GM19372 (cell line): ENCODE data around the gene GNGT2.

Source experiments
- ATAC-seq: cut with Tn5 transposase; IDR thresholded peaks from one replicate; pipeline ENCODE4 v1.9.1; 2021; ENCODE audit warnings: mild to moderate bottlenecking, low read depth, moderate library complexity; ENCODE audit not compliant: unreplicated experiment

GNGT2 gene

DNA sequence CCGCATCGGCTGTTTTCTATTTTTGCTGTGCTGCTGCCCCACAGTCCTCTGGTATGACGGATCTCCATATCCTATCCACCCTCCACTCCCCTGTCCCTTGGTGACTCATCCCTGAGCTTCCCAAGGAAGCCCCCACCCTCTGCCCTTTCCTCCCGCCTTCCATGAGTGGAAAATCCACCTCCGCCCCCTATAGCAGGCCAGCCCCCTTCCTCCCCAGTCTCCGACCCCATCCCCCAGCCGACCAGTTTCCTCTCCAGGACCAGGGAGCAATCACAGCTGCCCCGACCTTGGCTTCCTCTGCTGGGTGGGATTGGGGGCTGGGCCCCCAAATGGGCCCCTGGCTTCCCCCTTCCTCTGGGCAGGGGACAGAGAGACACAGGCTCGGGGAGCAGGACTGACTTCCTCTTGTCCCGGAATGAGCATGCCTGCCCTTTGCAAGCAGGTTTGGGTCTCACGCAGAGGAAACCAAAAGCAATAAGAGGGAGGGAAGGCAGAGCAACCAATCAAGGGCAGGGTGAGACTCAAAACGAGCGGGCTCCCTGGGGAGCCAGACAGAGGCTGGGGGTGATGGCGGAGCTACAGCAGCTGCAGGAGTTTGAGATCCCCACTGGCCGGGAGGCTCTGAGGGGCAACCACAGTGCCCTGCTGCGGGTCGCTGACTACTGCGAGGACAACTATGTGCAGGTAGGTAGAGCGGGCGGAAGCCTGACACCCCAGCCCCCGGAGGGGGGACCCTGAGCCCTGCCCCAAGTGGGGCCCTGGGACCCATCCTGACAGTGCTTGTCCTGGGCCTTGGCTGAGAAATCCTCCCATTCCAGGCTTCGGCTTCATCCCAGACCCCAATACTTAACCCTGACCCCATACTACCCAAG, at the start of gene GNGT2, which contains the start of gene ABI3:
TSS of gene GNGT2 (minus strand) at position 417 of the 872 bp plus-strand sequence. CDS start 3,152 bp downstream, outside the sequence.
TSS of gene ABI3 (plus strand) at position 550 of the 872 bp plus-strand sequence. CDS start at position 568, 18 bp downstream.
- peak; percentile 78 for ATAC-seq

DNA sequence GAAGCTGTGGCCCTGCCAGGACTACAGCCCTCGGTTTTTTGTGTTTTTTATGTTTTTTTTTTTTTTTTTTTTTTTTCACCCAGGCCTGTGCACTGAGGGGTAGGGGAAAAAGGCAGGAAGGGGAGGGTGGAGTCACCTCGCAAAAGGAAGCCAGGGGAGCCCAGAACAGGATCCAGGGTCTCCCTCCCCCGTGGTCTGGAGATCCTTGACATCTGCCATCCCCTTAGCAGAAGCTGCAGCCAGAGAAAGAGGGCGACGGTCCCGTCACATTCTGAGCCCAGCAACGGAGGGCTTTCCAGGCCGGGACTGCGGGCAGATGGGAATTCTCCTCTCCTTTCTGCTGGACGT, 49.3 kb upstream of the GNGT2 start:
- ATAC-seq: no peak

DNA sequence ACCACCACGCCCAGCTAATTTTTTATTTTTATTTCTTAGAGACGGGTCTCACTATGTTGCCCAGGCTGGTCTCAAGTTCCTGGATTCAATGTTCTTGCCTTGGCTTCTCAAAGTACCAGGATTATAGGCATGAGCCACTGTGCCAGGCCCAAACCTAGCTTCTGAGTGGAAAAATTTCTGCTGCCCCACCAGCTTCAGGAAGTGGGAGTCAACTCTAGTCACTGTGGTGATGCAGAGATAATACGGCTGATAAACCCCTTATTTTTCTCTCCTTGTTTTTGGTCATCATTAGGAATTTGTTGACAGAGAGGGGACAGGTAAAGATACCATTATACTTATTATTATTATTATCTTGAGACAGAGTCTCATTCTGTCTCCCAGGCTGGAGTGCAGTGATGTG, 48.0 kb upstream of the GNGT2 start:
- ATAC-seq: no peak

DNA sequence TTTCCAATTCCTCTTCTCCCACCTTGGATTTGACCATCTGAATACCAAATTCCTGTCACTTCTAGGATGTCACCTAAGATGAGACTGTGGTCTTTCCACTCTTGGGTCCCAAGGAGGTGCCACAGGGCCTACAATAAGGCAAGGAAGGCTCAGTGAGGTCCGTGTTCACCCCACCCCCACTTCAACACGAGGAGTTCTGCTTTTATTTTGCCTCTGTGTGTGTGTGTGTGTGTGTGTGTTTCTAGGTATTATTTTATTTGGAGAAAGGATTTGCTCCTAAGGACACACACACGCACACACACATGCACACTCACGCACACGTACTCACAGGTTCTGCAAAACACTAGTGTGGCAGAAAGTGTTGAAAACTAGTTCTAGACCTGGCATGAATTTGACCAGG, 44.8 kb upstream of the GNGT2 start:
- no peak for ATAC-seq

DNA sequence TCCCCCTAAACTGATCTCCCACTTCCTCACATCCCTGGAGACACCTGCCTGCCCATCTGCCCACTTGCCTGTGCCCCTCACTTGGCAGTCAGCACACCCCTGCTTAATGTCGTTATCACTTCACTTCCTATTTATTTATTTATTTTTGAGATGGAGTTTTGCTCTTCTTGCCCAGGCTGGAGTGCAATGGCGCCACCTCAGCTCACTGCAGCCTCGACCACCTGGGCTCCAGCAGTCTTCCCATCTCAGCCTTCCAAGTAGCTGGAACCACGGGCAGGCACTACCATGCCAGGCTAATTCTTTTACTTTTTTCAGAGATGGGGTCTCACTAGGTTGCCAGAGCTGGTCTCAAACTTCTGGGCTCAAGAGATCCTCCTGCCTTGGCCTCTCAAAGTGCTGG, 43.7 kb upstream of the GNGT2 start:
- ATAC-seq: no peak

DNA sequence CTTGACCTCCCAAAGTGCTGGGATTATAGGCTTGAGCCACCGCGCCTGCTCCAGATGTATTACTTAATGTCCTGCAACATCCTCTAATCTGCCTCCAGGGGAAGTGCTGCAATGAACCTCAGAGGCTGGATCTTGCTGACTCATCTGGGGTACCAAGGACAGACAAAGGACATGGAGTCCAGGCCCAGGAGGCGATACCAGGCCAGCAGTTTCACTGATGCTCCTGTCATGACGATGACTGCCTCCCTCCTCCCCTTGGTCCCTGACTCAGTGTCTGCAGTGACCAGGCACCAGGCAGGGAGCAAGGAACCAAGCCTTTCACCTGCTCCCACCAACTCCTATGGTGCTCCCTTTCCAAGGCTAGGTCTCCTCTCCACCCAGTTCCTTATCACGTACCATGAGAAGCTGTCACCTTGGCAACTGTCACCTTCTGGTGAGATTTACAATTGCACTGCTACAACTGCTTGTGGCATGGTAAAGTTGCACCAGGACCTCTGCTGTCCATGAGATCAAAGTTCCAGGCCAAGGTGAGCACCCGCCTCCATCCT, 41.8 kb upstream of the GNGT2 start:
- no peak for ATAC-seq

DNA sequence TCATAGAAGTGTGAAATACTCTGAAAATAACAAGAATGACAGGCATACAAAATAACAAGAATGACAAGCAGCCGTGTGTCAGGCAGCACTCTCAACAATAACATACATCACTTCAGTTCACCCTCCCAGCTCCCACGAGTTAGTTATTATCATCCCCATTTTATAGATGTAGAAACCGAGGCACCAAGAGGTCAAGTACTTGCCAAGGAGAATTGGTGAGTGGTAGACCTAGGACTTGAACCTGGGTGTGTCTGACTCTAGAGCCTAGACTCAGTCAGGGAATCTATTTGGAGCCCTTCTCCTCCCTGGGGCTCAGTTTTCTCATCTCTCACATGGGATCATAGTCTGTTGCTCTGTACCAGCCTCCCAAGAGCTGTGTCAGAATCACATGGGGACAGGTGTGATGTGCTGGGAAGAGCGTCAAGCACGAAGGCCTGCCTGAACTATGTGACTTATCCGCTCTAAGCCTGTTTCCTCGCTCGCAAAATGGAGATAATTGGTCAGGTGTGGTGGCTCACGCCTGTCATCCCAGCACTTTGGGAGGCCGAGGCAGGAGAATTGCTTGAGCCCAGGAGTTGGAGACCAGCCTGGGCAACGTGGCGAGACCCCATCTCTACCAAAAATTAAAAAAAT, 39.6 kb upstream of the GNGT2 start:
- ATAC-seq: no peak

DNA sequence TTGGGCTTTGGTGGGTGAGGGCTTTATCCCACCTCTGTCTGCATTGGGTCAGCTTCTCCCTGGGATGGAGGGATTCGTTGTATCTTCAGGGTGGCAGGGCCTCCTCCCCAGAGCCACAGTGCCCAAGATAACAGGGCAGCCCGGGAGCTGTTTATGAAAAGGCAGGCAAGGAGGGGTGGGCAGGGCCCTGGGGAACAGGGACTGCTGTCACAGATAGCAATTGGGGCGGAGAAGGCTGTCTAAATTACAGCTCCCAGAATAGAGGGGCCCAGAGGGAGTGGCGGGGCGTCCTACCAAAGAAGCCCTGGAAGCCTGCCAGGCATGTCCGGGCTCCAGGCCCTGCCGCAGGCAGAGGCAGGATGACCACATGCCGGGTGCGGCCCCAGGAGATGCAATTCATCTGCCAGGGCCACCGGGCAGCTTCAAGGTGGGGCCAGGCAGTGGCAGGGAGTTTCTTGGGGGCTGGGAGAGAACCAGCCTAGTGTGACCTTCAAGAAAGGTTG, 39.0 kb upstream of the GNGT2 start:
- ATAC-seq: no peak

DNA sequence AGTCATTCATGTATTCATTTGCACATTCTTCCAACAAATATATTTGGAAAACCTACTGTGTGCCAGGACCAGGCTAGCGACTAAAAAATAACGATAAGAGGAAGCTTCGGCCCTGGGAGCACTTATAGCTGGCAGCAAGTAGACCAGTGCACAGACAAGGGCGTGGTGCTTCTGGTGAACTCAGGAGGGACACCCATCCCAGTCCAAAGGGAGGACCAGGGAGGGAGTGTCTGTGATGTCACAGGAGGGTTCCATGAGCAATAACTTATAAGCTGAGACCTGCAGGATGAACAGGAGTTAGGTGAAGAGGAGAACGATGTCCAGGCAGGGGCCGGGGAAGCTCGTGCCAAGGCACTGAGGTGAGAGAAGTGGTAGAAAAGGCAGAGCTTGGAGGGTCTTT, 37.6 kb upstream of the GNGT2 start:
- no peak for ATAC-seq

DNA sequence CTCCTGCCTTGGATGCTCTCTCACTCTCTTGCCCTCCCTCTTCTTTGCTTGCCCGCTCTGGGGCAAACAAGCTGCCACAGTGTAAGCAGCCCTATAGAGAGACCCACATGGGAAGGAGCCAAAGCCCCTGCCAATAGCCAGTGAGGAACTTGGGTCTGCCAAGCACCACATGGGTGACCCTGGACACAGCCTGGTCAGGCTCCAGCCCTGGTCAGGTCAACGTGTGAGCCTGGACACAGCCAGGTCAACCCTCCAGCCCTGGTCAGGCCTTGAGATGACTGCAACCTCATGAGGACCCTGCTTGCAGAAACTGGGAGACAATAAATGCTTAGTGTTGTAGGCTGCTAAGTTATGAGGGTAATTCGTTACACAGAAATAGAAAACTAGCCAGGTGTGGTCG, 34.5 kb upstream of the GNGT2 start:
- ATAC-seq: no peak

DNA sequence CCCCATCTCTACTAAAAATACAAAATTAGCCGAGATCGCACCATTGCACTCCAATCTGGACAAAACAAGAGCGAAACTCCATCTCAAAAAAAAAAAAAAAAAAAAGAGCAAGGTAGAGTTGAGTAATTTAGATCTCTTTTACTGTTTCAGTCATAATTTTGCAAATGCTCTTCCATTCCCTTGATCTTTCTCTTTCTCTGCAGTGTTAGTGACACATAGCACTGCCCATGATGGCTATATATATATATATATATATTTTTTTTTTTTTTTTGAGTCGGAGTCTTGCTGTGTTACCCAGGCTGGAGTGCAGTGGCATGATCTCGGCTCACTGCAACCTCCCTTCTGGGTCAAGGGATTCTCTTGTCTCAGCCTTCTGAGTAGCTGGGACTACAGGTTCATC, 32.4 kb upstream of the GNGT2 start:
- ATAC-seq: no peak

DNA sequence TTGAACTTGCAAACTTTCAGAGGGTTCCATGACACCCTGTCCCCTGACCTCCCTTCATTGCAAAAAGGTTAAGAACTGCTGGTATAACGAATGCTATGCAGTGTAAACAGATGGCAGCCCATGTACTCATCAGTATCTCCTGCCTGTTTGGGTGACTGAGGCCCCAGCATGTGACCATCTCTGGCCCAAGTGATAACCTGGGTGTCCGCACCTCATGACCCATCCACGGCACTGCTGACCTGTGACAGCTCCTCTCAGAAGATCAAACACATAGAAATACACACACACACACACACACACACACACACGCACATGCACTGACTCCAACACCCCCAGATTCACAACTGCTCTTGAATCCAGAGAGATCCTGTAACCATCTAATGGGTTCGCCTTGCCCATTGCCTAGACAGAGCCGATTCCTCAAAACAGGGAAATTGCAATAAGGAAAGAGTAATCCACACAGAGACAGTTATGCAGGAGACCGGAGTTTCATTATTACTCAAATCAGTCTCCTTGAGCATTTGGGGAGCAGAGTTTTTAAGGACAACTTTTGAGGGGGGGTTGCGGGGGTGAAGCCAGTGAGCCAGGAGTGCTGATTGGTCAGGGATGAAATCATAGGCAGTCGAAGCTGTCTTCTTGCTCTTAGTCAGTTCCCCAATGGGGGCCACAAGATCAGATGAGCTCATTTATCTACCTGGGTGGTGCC, 31.5 kb upstream of the GNGT2 start:
- ATAC-seq: no peak

DNA sequence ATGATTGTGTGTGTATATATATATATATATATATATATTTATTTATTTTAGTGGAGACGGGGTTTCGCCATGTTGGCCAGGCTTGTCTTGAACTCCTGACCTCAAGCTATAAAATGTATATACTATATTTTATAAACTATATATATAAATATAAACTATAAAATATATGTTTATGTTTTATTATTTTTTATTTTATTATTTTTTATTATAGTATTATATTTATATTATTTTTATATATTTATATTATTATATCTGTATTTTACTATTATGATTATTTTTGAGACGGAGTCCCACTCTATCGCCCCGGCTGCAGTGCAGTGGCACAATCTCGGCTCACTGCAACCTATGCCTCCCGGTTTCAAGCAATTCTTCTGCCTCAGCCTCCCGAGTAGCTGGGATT, 30.7 kb upstream of the GNGT2 start:
- ATAC-seq: no peak

DNA sequence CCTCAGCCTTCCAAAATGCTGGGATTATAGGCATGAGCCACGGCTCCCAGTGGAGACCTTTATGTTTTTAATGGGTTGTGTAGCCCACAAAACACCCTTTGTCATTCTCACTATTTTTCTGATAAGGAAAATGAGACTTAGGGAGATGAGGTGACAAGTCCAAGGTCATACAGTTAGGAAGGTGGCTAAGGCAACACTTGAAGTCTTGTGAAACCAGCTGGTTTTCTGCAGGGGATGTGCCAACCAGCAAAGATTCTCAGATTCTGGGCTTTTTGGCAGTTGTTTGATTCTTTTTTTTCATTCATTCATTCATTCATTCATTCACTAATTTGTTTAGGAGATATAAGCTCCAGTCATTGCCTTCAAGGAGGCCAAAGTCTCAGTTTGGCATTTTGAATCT, 30.2 kb upstream of the GNGT2 start:
- no peak for ATAC-seq

DNA sequence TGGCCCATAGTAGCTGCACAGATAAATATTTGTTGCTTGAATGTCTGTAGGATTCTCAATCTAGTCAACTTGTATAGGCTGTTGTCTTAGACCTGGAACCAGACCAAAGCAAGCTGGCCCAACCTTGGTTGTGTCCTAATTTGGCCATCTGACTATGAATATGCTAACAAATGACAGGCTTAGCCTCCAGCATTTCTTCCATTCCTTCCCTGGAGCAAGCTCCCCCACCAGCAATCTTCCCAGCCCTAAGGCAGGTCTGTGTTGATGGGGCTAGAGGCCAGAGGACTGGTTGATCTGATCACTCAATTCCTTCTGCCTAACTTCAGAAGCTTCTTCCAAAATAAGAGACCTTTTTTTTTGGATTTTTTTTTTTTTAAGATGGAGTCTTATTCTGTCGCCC, 29.6 kb upstream of the GNGT2 start:
- no peak for ATAC-seq

DNA sequence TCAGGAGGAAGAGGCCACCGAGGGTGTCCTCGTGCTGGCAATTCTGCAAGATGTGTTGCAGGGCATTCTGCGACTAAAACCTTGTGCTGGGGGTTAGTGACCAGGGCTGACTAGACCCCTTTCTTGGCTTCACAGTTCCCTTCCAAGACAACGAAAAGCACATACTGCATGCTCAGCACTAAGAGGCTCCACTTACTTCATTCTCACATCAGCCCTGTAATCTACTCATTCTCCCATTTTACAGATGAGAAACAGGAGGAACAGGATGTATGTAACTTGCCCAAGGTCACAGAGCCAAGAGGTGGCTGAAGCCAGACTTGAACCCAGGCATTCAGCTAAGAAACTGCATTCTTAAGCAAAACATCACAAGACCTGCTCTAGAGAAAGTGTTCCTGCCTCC, 25.5 kb upstream of the GNGT2 start:
- no peak for ATAC-seq

DNA sequence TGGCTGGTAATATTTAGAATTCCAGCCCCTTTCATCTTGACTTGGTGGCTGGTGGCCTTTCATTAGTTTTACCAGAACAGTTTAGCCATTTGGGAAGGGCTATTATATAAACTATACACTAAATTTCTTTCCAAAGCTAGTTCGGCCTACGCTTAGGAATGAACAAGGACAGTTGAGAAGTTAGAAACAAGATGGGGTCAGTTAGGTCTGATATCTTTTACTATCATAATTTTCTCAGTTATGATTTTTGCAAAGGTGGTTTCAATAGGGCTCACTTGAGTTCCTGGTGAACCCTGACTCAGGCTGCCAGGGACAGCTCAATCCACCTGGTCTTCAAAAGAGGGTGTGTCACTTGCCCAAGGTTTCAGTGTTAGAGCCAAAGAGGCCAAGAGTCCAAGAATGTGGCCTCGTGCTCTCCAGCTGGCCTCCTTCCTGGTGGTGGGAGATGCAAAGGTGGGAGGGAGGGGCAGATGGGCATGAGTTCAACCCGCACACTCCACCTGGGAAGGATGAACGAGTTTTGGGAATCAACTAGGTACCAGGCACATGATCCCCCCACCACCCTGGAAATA, 24.2 kb upstream of the GNGT2 start:
- ATAC-seq: no peak

DNA sequence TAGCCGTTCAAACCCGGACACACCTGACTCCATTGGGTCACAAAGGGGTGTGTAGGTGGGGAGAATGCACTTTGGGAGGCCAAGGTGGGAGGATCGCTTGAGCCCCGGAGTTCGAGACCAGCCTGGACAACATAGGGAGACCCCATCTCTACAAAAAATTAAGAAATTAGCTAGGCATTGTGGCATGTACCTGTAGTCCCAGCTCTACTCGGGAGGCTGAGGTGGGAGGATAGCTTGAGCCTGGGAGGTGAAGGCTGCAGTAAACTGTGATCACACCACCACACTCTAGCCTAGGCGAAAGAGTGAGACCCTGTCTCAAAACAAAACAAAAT, 21.2 kb upstream of the GNGT2 start:
- ATAC-seq: no peak

DNA sequence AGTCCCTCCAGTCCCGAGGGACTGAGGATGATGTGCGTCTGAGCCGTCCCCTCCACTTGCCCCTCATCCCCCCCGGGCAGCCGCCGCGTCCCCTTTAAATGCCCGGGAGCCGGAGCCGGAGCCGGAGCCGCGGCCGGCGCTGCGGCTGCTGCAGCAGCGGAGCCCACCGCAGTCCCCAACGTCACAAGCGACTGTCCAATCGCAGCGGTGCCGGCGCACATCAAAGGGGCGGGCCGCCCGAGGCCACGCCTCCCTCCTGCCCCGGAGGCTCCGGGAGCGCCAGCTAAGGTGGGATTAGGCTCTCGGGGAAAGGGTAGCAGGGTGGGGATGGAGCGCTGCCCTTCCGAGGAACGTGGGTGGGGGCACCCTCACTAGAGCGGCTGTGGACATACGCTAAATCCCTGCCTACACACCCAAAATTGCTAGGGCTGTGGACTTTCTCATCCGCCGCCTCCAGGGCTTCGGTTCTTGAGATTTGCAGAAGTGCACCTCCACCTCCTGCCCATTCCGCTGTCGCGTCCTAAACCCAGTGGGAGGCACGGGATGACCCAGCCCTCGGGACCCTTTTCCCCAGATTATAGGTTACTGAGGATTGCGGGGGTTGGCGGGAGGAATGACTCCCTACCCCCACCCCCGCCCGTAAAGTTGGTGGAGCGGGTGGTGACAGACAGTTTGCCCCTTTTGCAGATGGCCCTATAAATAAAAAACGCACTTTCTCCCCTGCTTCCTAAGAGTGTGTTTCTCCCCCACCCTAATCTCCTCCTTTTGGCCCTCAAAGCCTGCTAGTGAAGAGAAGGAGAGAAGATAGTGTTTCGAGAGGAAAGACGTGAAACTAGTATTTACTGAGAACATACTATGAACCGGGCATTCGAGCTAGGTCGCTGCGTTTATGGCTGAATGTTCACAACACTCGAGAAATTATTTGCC, 20.5 kb upstream of the GNGT2 start, which contains the start of gene PHOSPHO1:
TSS of gene PHOSPHO1 (minus strand) at position 152 of the 927 bp plus-strand sequence. CDS start 4,096 bp downstream, outside the sequence.
- peak; percentile 90 for ATAC-seq
